Fibroblast of villous mesenchyme (primary cell): ENCODE results near the gene NDUFV3. TPM values are rescaled to one million over a fixed set of nuclear protein-coding genes. Genes with fewer than 3 reads are reported as not detected.
A peak's percentile ranks its signal among the peaks of the same experiment; 100 is the strongest.
"Not testable (repeated sequence)": the region's sequence is repeated elsewhere in the genome, so short reads cannot be mapped to it uniquely, and the experiment has no call there.

Experiments used
- DNase-seq: peaks from one replicate; pipeline ENCODE4 v3.0.0-alpha.2; 2010; ENCODE audit warnings: low read depth
- H3K4me3 ChIP-seq: 2 replicates; pipeline ENCODE4 v1.5.1; 2011; ENCODE audit warnings: low read depth, mild to moderate bottlenecking, low read length
- total RNA-seq: library from RNA; depleted of rRNA; stranded (reverse); fragments of >200 nt; gene quantifications from 2 replicates; pipeline ENCODE4 v1.2.3, GENCODE V29; 2012
- TF ChIP-seq, protein P1 (sequence below): IDR thresholded peaks from 2 replicates; pipeline ENCODE4 v1.5.1; 2012; ENCODE audit warnings: low read depth, mild to moderate bottlenecking, low read length; ENCODE audit not compliant: insufficient read depth

The NDUFV3 gene
- total RNA-seq, 1 donor: 44.0 TPM

DNA sequence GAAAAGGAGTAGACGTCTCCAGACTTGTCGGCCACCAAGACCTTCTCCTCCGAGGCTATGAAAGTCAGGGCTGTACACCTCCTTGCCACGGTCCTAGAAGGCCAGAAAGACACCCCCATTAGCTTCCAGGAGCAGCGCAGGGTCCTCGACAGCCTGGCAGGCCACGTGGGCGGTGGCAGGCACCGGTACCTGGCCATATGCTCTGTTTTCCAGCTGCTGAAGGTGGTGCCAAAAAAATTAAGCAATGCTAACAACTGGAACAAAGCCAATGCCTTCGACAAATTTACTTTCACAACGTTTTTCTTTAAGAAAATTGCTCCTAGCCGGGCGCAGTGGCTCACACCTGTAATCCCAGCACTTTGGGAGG is 29.6 kb upstream of the NDUFV3 start:
- TF ChIP-seq, protein P1, sequence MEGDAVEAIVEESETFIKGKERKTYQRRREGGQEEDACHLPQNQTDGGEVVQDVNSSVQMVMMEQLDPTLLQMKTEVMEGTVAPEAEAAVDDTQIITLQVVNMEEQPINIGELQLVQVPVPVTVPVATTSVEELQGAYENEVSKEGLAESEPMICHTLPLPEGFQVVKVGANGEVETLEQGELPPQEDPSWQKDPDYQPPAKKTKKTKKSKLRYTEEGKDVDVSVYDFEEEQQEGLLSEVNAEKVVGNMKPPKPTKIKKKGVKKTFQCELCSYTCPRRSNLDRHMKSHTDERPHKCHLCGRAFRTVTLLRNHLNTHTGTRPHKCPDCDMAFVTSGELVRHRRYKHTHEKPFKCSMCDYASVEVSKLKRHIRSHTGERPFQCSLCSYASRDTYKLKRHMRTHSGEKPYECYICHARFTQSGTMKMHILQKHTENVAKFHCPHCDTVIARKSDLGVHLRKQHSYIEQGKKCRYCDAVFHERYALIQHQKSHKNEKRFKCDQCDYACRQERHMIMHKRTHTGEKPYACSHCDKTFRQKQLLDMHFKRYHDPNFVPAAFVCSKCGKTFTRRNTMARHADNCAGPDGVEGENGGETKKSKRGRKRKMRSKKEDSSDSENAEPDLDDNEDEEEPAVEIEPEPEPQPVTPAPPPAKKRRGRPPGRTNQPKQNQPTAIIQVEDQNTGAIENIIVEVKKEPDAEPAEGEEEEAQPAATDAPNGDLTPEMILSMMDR: no peak
- H3K4me3 ChIP-seq: no peak overlapping the region
- DNase-seq: no peak

DNA sequence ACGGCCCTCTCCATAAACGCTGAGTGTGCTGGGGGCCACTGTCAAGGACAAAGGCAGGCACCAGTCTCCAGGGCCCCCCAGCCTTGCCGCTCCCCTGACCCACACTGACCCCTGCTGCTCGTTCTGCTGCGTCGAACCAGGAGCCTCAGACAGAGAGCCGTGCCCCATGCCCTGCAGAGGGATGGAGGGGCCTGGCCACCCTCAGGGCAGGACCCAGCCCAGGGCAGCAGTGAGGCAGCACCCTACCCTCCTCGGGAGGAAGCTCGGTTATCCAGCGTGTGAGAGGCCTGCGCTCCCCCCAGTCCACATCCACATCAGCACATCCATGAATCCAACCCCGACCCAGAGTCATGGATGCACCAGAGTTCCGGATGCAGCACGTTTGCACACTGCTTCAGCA is 28.8 kb upstream of the NDUFV3 start:
- TF ChIP-seq, protein P1: no peak
- no peak for DNase-seq
- no peak overlapping the region for H3K4me3 ChIP-seq

DNA sequence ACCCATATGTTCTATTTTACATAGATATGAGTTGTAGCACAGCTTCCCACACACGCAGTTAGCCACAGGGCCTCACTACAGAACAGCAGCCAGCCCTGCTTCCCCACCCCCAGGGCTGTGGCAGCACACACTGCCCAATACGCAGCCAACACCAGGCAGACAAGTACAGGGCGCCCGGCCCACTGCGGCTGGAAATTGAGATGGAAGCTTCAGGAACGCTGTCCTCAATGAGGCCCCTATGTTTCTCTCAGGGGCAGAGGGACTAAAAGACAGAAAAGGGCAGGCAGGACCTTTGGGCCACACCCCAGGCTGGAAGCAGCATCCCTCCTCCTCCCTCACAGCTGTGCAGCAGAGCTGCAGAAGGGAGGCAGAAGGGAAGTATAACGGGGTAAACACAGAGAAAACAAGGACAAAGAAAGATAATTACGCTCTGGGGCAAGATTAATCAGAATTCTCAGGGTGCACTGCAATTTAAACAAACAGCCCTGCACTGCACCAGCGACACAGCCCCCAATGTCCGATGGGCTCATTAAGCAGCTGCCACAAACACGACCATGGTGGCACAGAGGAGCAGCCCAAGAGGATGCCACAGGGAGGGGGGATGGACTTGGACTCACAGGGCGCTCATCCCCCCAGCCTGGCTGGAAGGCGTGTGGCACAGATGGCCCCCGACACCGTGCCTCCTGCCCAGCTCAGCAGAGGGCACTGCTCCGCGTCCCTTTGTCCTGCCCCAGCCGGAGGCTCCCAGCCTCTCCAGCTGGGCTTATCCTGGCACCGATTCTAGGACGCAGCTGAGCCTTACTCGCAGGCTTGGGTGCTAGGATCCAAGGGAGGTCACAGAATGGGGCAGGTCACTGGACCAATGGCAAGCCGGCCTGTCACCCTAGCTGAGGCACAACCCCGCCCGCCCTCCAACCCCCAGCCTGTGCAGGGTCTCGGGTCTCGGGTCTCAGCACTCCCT is 28.0 kb upstream of the NDUFV3 start:
- TF ChIP-seq, protein P1: no peak

DNA sequence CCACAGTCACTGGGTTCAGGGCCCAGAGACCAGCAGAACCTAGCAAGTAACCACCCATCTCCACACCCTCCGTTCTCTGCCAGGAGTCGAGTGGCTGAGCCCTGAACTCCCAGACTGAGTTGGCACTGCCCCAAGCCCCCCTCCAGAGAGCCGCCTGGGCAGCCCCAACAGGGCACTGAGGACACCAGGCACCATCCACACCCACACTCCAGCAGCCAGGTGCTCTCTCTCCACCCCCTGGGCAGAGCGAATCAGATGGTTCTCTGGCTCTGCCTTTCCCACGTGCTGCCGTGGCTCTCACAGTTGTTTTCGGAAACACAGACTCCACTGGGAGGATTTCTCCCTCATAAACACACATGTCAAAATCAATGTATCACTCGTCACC is 27.3 kb upstream of the NDUFV3 start:
- H3K4me3 ChIP-seq: no peak overlapping the region
- peak; percentile 19 for DNase-seq
- TF ChIP-seq, protein P1: no peak

More for the DNA sequence above, 28.0 kb upstream of the NDUFV3 start:
- no peak overlapping the region for H3K4me3 ChIP-seq
- peak; percentile 33 for DNase-seq

DNA sequence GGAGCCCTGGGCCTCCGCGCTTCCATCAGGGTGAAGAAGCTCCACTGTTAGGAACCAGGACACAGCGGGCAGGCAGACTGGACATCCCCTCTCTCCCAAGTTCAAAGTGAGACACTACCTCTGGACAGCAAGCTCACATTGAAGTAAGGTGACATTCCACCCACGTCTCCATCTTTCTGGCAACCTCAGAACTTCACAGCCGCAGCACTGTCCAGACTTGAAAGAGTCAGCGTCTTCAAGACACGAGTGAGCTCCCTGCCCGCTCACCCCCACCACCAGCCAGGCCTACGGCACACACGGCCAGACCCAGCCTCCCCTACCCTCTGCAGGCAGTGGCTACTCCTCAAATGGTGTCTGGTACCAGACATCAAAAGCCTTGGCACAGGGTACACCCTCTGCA is 24.9 kb upstream of the NDUFV3 start:
- DNase-seq: no peak
- H3K4me3 ChIP-seq: no peak overlapping the region
- TF ChIP-seq, protein P1: no peak

DNA sequence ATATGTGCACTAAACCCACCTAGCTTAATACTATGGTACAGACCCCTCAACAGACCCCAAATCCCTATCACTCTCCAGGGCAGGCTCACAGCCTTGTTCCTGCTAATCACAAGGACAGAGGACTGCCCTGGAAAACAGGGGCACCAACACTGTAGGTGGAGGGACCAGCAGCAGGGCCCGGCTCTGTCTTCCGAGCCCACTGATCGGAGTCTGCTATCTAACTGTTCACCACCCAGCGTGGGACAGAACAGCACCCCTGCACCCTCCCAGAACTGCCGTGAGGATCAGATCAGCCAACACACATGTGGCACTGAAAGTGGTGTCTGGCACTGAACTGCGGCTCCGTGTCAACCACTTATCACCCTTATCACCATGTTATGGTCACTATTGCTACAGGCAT is 20.0 kb upstream of the NDUFV3 start:
- no peak for DNase-seq
- no peak overlapping the region for H3K4me3 ChIP-seq
- TF ChIP-seq, protein P1: no peak

DNA sequence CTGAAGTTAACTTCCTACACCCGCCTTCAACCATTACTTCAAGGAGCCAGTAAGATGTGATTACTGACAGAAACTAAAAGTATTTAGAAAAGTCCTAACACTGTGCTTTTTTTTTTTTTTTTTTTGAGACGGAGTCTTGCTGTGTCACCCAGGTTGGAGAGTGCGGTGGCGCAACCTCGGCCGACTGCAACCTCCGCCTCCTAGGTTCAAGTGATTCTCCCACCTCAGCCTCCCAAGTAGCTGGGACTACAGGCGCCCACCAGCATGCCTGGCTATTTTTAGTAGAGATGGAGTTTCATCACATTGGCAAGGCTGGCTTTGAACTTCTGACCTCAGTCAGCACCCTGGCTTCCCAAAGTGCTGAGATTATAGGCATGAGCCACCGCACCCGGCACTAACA is 17.3 kb upstream of the NDUFV3 start:
- not testable (repeated sequence) for H3K4me3 ChIP-seq, DNase-seq
